ENCODE data around the gene TMEM184B. TPM values are rescaled to one million over a fixed set of nuclear protein-coding genes. Genes with fewer than 3 reads are reported as not detected.

TMEM184B gene
- total RNA-seq, 1 experiment from 2014 or later, result 89.7 TPM

GRCh38 chr22:38181453-38182200 is 91.2 kb downstream of the TMEM184B start, which contains the start of gene PLA2G6 (continued):
- peak; percentile 49; the same call in 1 of the 2 replicates for TF ChIP-seq ARID4B (CRISPR knock-in tag; IDR thresholded peaks at IDR 0.05; ENCODE audit: borderline replicate concordance)
- no peak for TF ChIP-seq FOXP1 (CRISPR knock-in tag; IDR thresholded peaks at IDR 0.05; ENCODE audit: borderline replicate concordance)
- 0 out of 2 replicates have a peak, but pooled peaks have one; percentile 70 for TF ChIP-seq NFE2L1 (CRISPR knock-in tag; IDR thresholded peaks at IDR 0.05)
- TF ChIP-seq NFYB (CRISPR knock-in tag; conservative IDR thresholded peaks at IDR 0.05; ENCODE audit: low read depth), result peak; percentile 73
- peak; percentile 66; the same call in 1 of the 2 replicates for TF ChIP-seq E2F5 (CRISPR knock-in tag; IDR thresholded peaks at IDR 0.05)
- TF ChIP-seq FOXK1 (CRISPR knock-in tag; IDR thresholded peaks at IDR 0.05), result peak; percentile 95

- ATAC-seq (no peak), DNase-seq (ENCODE audit: low spot score) (no peak)
- ChIA-PET CTCF (interaction anchor here (0.5 to 1.6 kb wide), 5 partner anchors 34 to 129 kb away, joined by 3 to 6 read pairs (median 4); partner anchors contain the start of gene BAIAP2L2), POLR2A (interaction anchor here (0.6 to 1.8 kb wide), 2 partner anchors 21 to 35 kb away, joined by 4 to 8 read pairs; partner anchors contain the start of gene MAFF)
- H3K4me3 Mint-ChIP-seq, result peak overlapping the region; percentile 89
- peak overlapping the region; percentile 99 for H3K27ac Mint-ChIP-seq
- H3K4me1 Mint-ChIP-seq, result peaks cover 33% of the 10 kb centered on the region
- no peaks in the 10 kb centered on the region for H3K36me3 Mint-ChIP-seq
- no peaks in the 10 kb centered on the region for H3K27me3 Mint-ChIP-seq (ENCODE audit: low read depth)
- TF ChIP-seq ETV6 (CRISPR knock-in tag; IDR thresholded peaks at IDR 0.05), result 0 out of 2 replicates have a peak, but pooled peaks have one; percentile 24
- TF ChIP-seq MAX (CRISPR knock-in tag; IDR thresholded peaks at IDR 0.05), result peak; percentile 31; the same call in 1 of the 2 replicates
- no peak for TF ChIP-seq NFATC4 (CRISPR knock-in tag; IDR thresholded peaks at IDR 0.05)
- no peak for TF ChIP-seq SMAD3 (CRISPR knock-in tag; IDR thresholded peaks at IDR 0.05; ENCODE audit: borderline replicate concordance)
- TF ChIP-seq NFE2L1 (CRISPR knock-in tag; IDR thresholded peaks at IDR 0.05), result 0 out of 2 replicates have a peak, but pooled peaks have one; percentile 57
- no peak for TF ChIP-seq ATF2 (CRISPR knock-in tag; IDR thresholded peaks at IDR 0.05; ENCODE audit: borderline replicate concordance, low read depth)
- peak; percentile 31; the same call in 1 of the 2 replicates for TF ChIP-seq FOXP1 (CRISPR knock-in tag; IDR thresholded peaks at IDR 0.05; ENCODE audit: borderline replicate concordance)
- TF ChIP-seq USF1 (CRISPR knock-in tag; IDR thresholded peaks at IDR 0.05), result peak; percentile 57; the same call in 1 of the 2 replicates
- TF ChIP-seq CREB1 (CRISPR knock-in tag; IDR thresholded peaks at IDR 0.05), result no peak
- peak; percentile 60; the same call in 1 of the 2 replicates for TF ChIP-seq USF2 (CRISPR knock-in tag; IDR thresholded peaks at IDR 0.05)
- TF ChIP-seq FOXP4 (CRISPR knock-in tag; IDR thresholded peaks at IDR 0.05), result 0 out of 2 replicates have a peak, but pooled peaks have one; percentile 63
- no peaks in the 10 kb centered on the region for H3K9me3 Mint-ChIP-seq
Observed at GRCh38 chr22:38180841-38181452, 91.9 kb downstream of the TMEM184B start.

All from WTC11 (cell line).